Measurements from ENCODE around the gene KRT31. TPM values are rescaled to one million over a fixed set of nuclear protein-coding genes. Genes with fewer than 3 reads are reported as not detected.

The KRT31 gene
- total RNA-seq, 2 donors from 2014 or later = not detected

DNA sequence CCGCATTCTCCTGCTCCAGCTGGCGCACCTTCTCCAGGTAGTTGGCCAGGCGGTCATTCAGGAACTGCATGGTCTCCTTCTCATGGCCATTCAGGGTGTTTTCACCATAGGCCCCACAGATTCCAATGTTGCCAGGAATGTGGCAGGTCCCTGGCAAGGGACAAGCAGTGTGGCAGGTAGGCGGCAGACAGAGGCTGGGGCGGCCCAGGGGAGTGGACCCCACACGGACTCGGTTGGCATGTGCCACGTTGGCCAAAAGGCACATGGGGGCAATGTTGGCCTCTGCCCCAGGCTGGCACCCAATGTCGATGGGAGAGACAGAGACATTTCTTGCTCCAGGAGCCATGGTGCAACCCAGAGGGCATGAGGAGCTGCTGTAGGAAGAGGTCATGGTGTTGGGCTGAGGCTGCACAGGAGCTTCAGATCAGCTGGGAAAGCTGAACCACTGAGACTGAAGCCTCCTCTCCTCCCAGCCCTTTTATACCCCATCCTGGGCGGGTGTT is 43.2 kb upstream of the KRT31 start, which contains the start of gene KRT38:
KRT38 (minus strand) TSS at position 453 of the 503 bp plus-strand sequence; CDS start at position 391, 62 bp downstream.
- DNase-seq (ENCODE audit: low spot score) = no peak
- TF ChIP-seq POLR2A (IDR thresholded peaks at IDR 0.05) (no peak), POLR2AphosphoS5 (IDR thresholded peaks at IDR 0.05) (no peak), CTCF (IDR thresholded peaks at IDR 0.05) (no peak)
- Histone ChIP-seq H3K4me3 (no peak within 1 kb of the TSS), H3K4me1 (replicated peaks) (no peaks in the 10 kb centered on the region), H3K36me3 (no peaks in the 10 kb centered on the region), H3K9me3 (no peaks in the 10 kb centered on the region), H3K27me3 (replicated peaks; ENCODE audit: insufficient read depth) (no peaks in the 10 kb centered on the region), H3K27ac (no peak within 1 kb of the TSS)
- intact Hi-C loops (cut with DNase I) = no loop called here
- 95% methylated on average over 10 of the region's 10 CpGs for WGBS

GRCh38 chr17:41439375-41439774 is 42.0 kb upstream of the KRT31 start:
- intact Hi-C loops (cut with DNase I) = no loop called here
- no peak for DNase-seq (ENCODE audit: low spot score)
- WGBS = 74% methylated on average over 5 of the region's 5 CpGs
- no peak for TF ChIP-seq POLR2A (IDR thresholded peaks at IDR 0.05)
- TF ChIP-seq POLR2AphosphoS5 (IDR thresholded peaks at IDR 0.05) = no peak
- no peak for TF ChIP-seq CTCF (IDR thresholded peaks at IDR 0.05)
- Histone ChIP-seq H3K4me3 (no peak overlapping the region), H3K9me3 (no peaks in the 10 kb centered on the region), H3K4me1 (replicated peaks) (no peaks in the 10 kb centered on the region), H3K27ac (no peak overlapping the region), H3K36me3 (no peaks in the 10 kb centered on the region), H3K27me3 (replicated peaks; ENCODE audit: insufficient read depth) (no peaks in the 10 kb centered on the region)

- no peaks in the 10 kb centered on the region for H3K27me3 ChIP-seq (replicated peaks; ENCODE audit: insufficient read depth)
- no peak for DNase-seq (ENCODE audit: low spot score)
- WGBS = 87% methylated on average over 9 of the region's 9 CpGs
- no peak for TF ChIP-seq CTCF (IDR thresholded peaks at IDR 0.05)
- TF ChIP-seq POLR2A (IDR thresholded peaks at IDR 0.05) = no peak
- TF ChIP-seq POLR2AphosphoS5 (IDR thresholded peaks at IDR 0.05) = no peak
- H3K27ac ChIP-seq = no peak overlapping the region
- H3K4me3 ChIP-seq = no peak overlapping the region
- no peaks in the 10 kb centered on the region for H3K36me3 ChIP-seq
- intact Hi-C loops (cut with DNase I) = no loop called here
- no peaks in the 10 kb centered on the region for H3K4me1 ChIP-seq (replicated peaks)
- H3K9me3 ChIP-seq = no peaks in the 10 kb centered on the region
These were observed 40.4 kb upstream of the KRT31 start for GRCh38 chr17:41437769-41438168.

DNA sequence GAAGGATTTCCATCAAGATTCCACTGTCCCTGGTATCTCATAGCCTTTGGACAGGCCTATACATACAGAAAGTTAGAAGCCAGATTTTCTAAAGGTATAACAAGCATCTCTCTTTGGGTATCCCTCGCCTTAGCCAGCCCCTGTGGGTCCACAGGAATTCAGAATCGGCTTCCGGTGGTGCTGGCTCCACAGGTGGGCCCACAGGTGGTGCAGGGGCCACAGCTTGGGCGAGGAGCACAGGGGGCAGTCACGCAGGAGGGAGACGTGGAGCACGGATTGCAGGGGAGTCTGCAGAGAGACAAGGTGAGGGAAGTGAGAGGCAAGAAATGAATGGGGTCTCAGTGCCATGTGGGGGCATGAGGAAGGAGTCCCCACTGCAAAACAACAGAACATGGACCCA is 39.8 kb upstream of the KRT31 start:
- H3K27me3 ChIP-seq (replicated peaks; ENCODE audit: insufficient read depth) = no peaks in the 10 kb centered on the region
- no peaks in the 10 kb centered on the region for H3K36me3 ChIP-seq
- no peak for DNase-seq (ENCODE audit: low spot score)
- intact Hi-C loops (cut with DNase I) = no loop called here
- TF ChIP-seq POLR2A (IDR thresholded peaks at IDR 0.05) = no peak
- TF ChIP-seq POLR2AphosphoS5 (IDR thresholded peaks at IDR 0.05) = no peak
- TF ChIP-seq CTCF (IDR thresholded peaks at IDR 0.05) = no peak
- no peak overlapping the region for H3K4me3 ChIP-seq
- no peak overlapping the region for H3K27ac ChIP-seq
- no peaks in the 10 kb centered on the region for H3K9me3 ChIP-seq
- 98% methylated on average over 7 of the region's 7 CpGs for WGBS
- H3K4me1 ChIP-seq (replicated peaks) = no peaks in the 10 kb centered on the region

GRCh38 chr17:41434415-41434814 is 37.0 kb upstream of the KRT31 start:
- intact Hi-C loops (cut with DNase I) = no loop called here

More at GRCh38 chr17:41434415-41434814, 37.0 kb upstream of the KRT31 start:
- Histone ChIP-seq H3K27me3 (replicated peaks; ENCODE audit: insufficient read depth) (no peaks in the 10 kb centered on the region), H3K36me3 (no peaks in the 10 kb centered on the region), H3K4me1 (replicated peaks) (no peaks in the 10 kb centered on the region), H3K27ac (no peak overlapping the region), H3K9me3 (no peaks in the 10 kb centered on the region), H3K4me3 (no peak overlapping the region)
- DNase-seq (ENCODE audit: low spot score) = no peak
- WGBS = 62% methylated on average over 5 of the region's 5 CpGs
- TF ChIP-seq POLR2A (IDR thresholded peaks at IDR 0.05) (no peak), CTCF (IDR thresholded peaks at IDR 0.05) (no peak), POLR2AphosphoS5 (IDR thresholded peaks at IDR 0.05) (no peak)
